Activated T-cell treated with anti-CD3 and anti-CD28 coated beads, Interleukin-2, amount 50 U/mL, for 72 hours (primary cell): Measurements from ENCODE around the gene PAX7. TPM values are rescaled to one million over a fixed set of nuclear protein-coding genes. Genes with fewer than 3 reads are reported as not detected.

Experiments used
- ATAC-seq, 2 donors: fragments of 150-1000 bp; cut with Tn5 transposase; replicated peaks in 1 of 2; 2 replicates each; pipeline ENCODE4 v1.10.0; 2021; ENCODE audit warnings: moderate library complexity in 2 of 2, mild to moderate bottlenecking in 1 of 2
- DNase-seq, 2 donors: peaks; one replicate each; pipeline ENCODE4 v3.0.0; 2021 to 2022; ENCODE audit warnings: mixed read lengths in 1 of 2
- H3K27ac Mint-ChIP-seq: one replicate; pipeline ENCODE4 v1.8.0; 2022; ENCODE audit warnings: mild to moderate bottlenecking, moderate library complexity, mixed read lengths
- H3K27me3 Mint-ChIP-seq: one replicate; pipeline ENCODE4 v1.8.0; 2022; ENCODE audit warnings: low read depth, mixed read lengths
- H3K36me3 Mint-ChIP-seq, 2 donors: one replicate each; pipeline ENCODE4 v1.8.0; 2022; ENCODE audit warnings: mixed read lengths in 2 of 2, mild to moderate bottlenecking in 1 of 2; ENCODE audit not compliant: insufficient read depth in 2 of 2
- H3K4me1 Mint-ChIP-seq: one replicate; pipeline ENCODE4 v1.8.0; 2022; ENCODE audit warnings: low read depth, mixed read lengths
- H3K4me3 Mint-ChIP-seq, 2 donors: one replicate each; pipeline ENCODE4 v1.8.0; 2022; ENCODE audit warnings: mild to moderate bottlenecking in 2 of 2, mixed read lengths in 2 of 2, moderate library complexity in 2 of 2
- H3K9me3 Mint-ChIP-seq, 2 donors: one replicate each; pipeline ENCODE4 v1.8.0; 2022; ENCODE audit warnings: mixed read lengths in 2 of 2
- total RNA-seq, 2 donors: library from RNA; stranded (reverse); gene quantifications; one replicate each; pipeline ENCODE4 v1.2.3, GENCODE V29; 2022

The PAX7 gene
- total RNA-seq, 2 donors from 2014 or later, result not detected

DNA sequence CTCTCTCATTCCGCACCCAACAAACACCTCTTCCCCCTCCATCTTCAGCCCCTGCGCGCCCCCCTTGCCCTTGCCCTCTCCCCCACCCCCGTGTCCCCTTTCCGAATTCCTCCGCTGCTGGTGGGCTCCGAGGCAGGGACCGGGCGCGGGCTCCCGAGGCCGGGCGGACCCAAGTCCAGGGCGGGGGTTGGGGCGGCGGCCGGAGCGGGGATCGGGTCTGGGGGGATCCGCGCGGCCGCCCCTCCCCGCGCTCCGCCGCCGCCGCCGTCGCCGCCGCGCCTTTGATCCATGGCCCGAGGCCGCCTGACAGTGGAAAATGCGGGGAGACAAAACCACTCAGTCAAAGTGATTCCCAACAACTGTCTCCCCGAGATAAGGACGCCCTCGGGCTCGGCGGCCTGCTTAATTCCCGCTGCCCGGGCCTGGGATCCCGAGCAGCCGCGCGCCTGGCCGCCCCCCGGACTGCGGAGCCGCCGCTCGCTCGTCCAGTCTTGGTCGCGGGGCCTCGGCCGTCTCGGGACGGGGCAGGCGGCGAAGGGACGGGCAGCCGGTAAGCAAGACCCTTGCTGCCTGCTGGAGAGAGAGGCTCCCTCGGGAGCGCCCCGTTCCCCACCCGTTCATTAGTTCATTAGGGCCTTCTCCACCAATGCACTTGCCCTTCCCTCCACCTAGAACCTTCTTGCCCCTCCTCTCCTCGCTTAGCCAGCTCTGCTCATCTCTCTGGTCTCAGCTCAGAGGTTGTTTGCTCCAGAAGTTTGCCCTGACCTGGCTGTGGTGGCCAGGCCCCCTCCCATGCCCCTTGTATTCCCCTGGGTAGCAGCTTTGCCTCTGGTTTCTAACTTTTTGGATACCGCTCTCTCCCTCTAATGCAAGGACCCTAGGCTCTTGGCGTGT is 86.4 kb downstream of the PAX7 start:
- Mint-ChIP-seq H3K4me1 (peaks cover 12% of the 10 kb centered on the region), H3K27ac (no peak overlapping the region), H3K36me3 (no peaks in the 10 kb centered on the region), H3K27me3 (peaks cover 65% of the 10 kb centered on the region), H3K9me3 (no peaks in the 10 kb centered on the region), H3K4me3 (peak overlapping the region in 1 of 2 donors; percentile 63)
- ATAC-seq (no peak), DNase-seq (no peak)

DNA sequence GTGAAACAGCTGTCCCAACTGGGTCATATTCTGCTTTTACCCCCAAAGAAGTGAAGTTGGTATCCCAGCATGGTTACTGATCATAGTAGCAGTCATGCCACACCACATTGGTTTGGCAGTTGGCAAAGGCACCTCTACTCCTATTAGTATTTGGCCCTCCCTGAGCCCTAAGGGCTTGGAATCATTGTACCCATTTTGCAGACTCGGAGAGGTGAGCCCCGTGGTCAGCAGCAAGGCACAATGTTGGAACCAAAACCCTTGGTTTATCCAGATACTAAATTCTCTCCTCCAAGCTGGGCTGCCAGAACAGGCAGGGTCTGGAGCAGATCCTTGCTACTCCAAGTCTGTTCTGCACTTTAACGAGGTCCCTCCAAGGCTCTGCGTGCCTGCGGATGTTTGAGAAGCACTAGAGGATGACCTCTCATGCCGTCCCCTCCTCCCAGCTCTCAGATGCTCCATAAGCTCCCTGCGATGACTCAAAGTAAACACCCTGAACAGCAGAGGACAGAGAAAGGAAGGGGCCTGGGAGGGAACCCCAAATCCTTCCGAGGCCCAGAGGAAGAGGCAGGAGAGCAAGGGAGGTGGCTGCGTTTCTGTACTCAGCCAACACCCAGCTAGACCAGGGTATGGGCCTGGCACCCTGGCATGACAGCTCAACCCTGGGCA is 89.3 kb downstream of the PAX7 start:
- Mint-ChIP-seq H3K4me3 (no peak overlapping the region), H3K9me3 (no peaks in the 10 kb centered on the region), H3K27me3 (peaks cover 75% of the 10 kb centered on the region), H3K27ac (no peak overlapping the region), H3K36me3 (no peaks in the 10 kb centered on the region), H3K4me1 (peaks cover 12% of the 10 kb centered on the region)
- no peak for DNase-seq
- no peak for ATAC-seq

DNA sequence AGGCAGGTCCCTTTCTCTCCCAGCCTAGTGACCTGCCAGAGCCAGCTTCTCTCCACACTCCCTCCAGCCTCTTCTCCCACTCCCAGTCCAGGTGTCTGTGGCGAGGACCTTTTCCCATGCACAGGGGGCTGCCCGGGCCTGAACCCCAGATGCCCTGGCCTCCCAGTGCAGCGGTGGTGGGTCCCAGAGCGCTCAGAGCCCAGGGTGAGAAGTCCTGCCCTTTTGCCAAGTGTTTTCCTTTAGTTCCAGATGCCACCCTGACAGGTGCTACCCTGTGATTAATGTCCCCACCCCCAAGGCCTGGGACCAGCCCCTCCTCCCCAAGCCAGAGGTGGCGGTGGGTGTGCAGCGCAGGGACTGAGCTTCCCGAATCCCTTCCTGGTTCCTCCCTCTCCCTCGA is 90.4 kb downstream of the PAX7 start:
- DNase-seq, result no peak
- no peak overlapping the region for H3K4me3 Mint-ChIP-seq
- peaks cover 11% of the 10 kb centered on the region for H3K4me1 Mint-ChIP-seq
- H3K27ac Mint-ChIP-seq, result no peak overlapping the region
- no peaks in the 10 kb centered on the region for H3K9me3 Mint-ChIP-seq
- H3K27me3 Mint-ChIP-seq, result peaks cover 75% of the 10 kb centered on the region
- ATAC-seq, result no peak
- H3K36me3 Mint-ChIP-seq, result no peaks in the 10 kb centered on the region

DNA sequence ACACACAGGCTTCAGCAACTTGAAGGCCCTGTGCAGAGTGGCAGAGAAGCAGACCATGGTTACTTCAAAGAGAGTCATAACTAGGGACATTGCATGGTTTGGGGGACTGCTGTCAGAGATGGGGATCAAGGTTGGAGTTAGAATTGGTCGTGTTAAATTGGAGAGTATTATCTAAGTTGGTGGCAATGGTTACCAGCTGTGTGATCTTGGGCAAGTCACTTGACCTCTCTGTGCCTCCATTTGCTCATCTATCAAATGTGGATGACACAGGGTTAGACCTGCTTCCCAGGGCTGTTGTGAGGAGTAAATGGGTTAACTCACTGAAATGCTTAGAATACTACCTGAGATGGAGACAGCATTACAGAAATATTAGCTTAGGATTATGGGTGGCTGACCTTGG is 91.1 kb downstream of the PAX7 start:
- Mint-ChIP-seq H3K27ac (no peak overlapping the region), H3K4me3 (no peak overlapping the region), H3K9me3 (no peaks in the 10 kb centered on the region), H3K36me3 (no peaks in the 10 kb centered on the region), H3K27me3 (peaks cover 73% of the 10 kb centered on the region), H3K4me1 (peaks cover 5% of the 10 kb centered on the region)
- ATAC-seq (no peak), DNase-seq (no peak)

DNA sequence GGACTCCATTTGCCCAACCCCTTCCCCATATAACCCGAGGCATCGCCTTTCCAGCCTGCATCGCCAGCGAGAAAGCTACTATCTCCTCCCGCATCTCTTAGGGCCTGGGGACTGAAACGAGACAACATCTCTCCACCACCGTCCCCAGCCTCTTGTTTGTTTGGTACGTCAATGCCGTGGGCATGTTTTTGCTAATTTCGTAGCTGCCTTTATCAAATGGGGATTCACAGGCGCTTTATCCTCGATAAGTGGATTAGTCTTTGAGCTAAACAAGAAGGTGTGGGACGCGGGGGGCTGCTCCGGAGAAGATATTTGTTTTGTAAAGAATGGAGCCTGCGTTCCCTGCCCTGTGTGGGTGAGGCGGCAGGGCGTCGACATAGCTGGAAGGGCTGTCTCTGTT is 91.6 kb downstream of the PAX7 start:
- Mint-ChIP-seq H3K27ac (no peak overlapping the region), H3K36me3 (no peaks in the 10 kb centered on the region), H3K4me3 (no peak overlapping the region), H3K9me3 (no peaks in the 10 kb centered on the region), H3K27me3 (peaks cover 71% of the 10 kb centered on the region), H3K4me1 (peaks cover 4% of the 10 kb centered on the region)
- DNase-seq (no peak), ATAC-seq (no peak)

DNA sequence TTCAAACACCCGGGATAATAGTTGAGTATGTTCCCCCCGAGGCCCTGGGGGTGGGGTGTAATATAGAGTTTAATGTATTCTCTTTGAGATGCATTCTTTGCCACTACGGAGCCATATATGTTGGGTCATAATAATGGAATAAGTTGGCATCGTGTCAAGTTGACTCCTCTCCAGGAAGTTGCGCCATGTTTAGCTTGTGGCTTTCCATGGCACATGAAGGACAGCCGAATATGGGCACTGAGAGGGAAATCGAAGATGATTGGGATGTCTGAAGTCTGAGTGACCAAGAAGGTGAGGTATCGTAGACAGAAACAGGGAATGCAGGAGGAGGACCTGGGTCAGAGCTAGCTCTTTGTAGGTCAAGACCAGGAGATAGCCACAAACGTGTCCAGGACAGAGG is 92.6 kb downstream of the PAX7 start:
- ATAC-seq (no peak), DNase-seq (no peak)
- H3K4me1 Mint-ChIP-seq, result no peaks in the 10 kb centered on the region
- no peak overlapping the region for H3K27ac Mint-ChIP-seq
- H3K27me3 Mint-ChIP-seq, result peaks cover 71% of the 10 kb centered on the region
- no peaks in the 10 kb centered on the region for H3K9me3 Mint-ChIP-seq
- H3K4me3 Mint-ChIP-seq, result no peak overlapping the region
- H3K36me3 Mint-ChIP-seq, result no peaks in the 10 kb centered on the region

DNA sequence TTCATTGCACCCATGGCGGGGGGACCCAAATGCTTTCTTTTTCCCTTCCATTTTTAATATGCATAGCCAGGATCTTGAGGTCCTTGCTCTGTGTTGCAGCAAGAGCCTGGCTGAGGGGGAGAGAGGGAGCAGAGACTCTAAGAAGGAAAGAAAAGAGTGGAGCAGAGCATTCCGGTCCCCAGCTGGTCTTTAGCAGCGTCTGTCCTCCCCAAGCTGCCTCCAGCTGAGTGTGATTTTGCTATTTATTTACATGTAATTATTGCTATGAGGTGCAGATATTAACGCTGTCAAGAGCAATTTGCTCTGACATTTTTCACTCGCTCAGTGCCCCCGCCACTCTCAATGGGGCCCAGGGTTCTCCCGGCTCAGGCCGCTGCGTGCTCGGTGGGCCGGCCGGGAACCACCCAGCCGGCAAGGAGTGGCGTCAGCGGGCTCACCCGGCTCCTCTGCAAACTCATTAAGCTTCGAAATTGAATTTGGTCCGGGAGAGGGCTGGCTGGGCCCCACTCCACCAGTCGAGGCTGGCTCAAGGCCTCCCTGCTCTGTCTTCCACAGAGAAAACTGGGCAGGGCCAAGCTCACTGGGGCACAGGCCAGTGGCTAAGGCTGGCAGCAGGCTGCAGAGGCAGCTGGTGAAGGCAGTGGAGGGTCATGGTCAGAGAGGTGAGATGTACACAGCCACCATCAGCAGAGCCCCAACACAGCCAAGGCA is 93.2 kb downstream of the PAX7 start:
- ATAC-seq, result no peak
- Mint-ChIP-seq H3K4me3 (no peak overlapping the region), H3K27ac (no peak overlapping the region), H3K27me3 (peaks cover 68% of the 10 kb centered on the region), H3K36me3 (no peaks in the 10 kb centered on the region), H3K9me3 (no peaks in the 10 kb centered on the region), H3K4me1 (no peaks in the 10 kb centered on the region)
- no peak for DNase-seq

DNA sequence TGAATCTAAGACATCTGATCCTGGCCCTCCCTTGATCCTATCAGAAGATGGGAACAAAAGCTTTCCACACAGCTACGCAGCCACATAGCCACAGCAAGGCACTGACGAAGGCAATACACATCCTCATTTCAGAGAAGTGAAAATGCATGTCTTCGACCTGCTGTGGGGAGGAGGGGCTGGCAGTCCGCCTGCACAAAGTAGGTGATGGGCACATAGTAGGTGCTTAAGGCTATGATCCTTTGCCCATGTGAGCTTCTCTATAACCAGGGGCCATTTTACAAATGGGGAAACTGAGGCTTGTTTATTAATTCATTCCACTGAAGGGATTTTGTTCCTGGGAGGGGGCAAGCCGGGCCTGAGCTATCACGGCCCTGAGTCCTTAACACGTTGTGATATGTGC is 94.2 kb downstream of the PAX7 start:
- Mint-ChIP-seq H3K4me3 (no peak overlapping the region), H3K27me3 (peaks cover 72% of the 10 kb centered on the region)

DNA sequence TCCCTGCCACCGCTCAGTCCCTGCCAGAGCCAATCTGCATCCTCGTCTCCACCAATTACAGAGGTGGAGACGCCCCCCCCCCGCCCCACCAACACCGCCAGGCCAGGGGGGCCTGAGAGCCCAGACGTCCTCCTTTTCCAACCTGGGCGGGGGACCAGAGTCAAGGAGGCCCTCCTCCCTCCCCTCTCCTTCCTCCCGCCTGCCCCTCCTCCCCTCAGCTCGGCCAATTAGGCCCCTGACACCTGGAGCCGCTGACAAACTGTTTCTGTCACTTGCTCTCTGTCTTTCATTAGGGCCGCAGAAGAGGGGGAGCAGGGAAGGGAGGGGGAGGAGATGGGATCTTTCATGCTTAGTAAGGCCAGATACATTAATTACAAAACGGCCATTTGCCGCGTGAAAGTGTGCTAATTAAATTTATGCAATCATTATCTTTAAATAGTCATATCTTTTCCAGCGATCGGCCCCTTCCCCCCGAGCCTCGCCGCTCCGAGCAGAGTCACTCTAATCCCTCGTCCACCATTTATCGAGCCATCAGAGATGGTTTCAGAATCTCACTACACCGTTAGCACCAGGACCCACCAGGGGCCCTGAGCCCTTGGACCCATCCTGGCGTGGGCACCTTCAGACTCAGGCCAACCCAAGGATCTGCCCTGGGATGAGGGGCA is 94.7 kb downstream of the PAX7 start:
- Mint-ChIP-seq H3K27ac (no peak overlapping the region), H3K36me3 (no peaks in the 10 kb centered on the region), H3K9me3 (no peaks in the 10 kb centered on the region), H3K4me1 (no peaks in the 10 kb centered on the region), H3K4me3 (no peak overlapping the region), H3K27me3 (peaks cover 69% of the 10 kb centered on the region)
- ATAC-seq (no peak), DNase-seq (no peak)

More for the DNA sequence above, 94.2 kb downstream of the PAX7 start:
- no peak for ATAC-seq
- H3K36me3 Mint-ChIP-seq, result no peaks in the 10 kb centered on the region
- no peaks in the 10 kb centered on the region for H3K4me1 Mint-ChIP-seq
- DNase-seq, result no peak
- H3K9me3 Mint-ChIP-seq, result no peaks in the 10 kb centered on the region
- no peak overlapping the region for H3K27ac Mint-ChIP-seq

DNA sequence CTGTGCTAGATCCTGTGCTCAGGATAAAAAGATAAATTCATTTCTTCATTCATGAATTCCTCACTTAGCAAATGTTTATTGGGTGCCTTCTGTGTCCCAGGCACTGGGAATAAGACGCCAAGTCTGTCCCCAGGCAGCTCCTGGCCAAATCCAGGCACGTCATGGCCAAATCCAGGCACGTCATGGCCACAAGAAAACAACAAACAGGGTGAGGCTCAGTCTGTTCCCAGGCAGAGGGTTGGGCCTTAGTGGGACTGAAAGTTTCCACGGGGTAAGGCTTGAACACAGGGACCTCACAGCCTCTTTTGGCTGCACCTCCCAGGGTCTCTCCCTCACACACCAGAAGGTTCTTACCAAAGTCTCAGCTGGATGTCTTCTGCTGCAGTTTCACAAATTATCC is 95.7 kb downstream of the PAX7 start:
- ATAC-seq (no peak), DNase-seq (no peak)
- H3K4me3 Mint-ChIP-seq, result no peak overlapping the region
- no peak overlapping the region for H3K27ac Mint-ChIP-seq
- peaks cover 60% of the 10 kb centered on the region for H3K27me3 Mint-ChIP-seq
- no peaks in the 10 kb centered on the region for H3K4me1 Mint-ChIP-seq
- H3K36me3 Mint-ChIP-seq, result no peaks in the 10 kb centered on the region
- H3K9me3 Mint-ChIP-seq, result no peaks in the 10 kb centered on the region

DNA sequence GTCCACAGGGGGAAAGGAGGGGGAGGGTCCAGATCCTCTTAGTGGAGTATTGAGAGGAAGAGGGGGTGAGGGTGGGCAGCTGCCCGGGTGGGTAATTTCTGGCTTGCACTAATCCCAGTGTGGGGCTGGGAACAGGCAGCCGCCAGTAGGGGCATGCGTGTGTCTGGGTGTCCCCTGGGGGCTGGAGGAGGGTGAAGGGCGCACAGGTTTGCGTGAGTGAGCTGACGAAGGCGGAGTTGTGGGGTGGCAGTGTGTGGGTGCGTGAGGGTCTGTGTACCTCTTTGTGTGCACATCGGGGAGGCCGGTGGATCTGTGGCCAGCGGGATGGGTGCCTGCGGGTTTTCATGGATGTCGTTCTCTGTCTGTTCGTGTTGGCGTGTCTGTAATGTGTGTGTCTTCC is 97.3 kb downstream of the PAX7 start:
- no peaks in the 10 kb centered on the region for H3K4me1 Mint-ChIP-seq
- H3K9me3 Mint-ChIP-seq, result no peaks in the 10 kb centered on the region
- no peak overlapping the region for H3K4me3 Mint-ChIP-seq
- no peak overlapping the region for H3K27ac Mint-ChIP-seq
- H3K36me3 Mint-ChIP-seq, result no peaks in the 10 kb centered on the region
- no peak for DNase-seq
- peaks cover 57% of the 10 kb centered on the region for H3K27me3 Mint-ChIP-seq
- ATAC-seq, result no peak

DNA sequence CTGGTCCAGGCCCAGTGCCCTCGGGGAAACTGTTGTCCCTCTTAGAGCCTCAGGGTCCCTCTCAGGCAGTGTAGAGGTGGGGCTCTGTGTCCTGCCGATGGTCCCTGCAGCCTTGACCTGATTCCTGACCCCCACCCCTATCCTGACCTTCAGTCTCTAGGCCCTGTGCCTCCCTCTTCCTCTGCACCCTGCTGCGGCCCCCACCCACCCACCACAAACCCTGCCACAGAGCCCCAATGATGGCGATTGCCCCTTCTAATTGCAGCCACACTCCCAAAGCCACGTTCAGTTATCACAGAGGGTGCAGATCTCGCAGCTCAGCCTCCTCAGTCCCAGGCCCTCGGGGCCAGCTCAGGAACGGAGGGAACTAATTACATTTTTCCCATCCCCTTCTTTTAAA is 99.7 kb downstream of the PAX7 start:
- DNase-seq (no peak), ATAC-seq (no peak)
- Mint-ChIP-seq H3K27ac (no peak overlapping the region), H3K4me1 (no peaks in the 10 kb centered on the region), H3K4me3 (no peak overlapping the region), H3K27me3 (peaks cover 65% of the 10 kb centered on the region), H3K9me3 (no peaks in the 10 kb centered on the region), H3K36me3 (no peaks in the 10 kb centered on the region)

DNA sequence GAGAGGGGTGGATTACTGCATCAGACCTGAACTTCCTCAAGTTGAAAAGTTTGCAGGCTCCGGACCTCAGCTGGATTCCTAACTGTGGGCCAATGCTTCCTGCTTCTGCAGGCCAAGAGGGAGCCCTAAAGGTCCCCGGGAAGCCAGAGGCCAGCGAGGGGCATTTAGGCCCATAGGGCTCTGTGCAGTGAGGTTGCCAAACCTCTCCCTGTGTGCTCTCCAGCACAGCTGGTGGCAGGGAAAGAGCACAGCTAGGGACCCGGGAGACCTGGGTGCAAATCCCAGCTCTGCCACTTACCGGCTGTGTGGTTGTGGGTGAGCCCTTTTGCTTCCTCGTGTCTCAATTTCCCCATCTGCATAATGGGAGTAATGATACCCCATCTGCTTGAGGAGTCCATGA is 100.5 kb downstream of the PAX7 start:
- Mint-ChIP-seq H3K9me3 (no peaks in the 10 kb centered on the region), H3K4me1 (no peaks in the 10 kb centered on the region), H3K27me3 (peaks cover 57% of the 10 kb centered on the region), H3K27ac (no peak overlapping the region), H3K36me3 (no peaks in the 10 kb centered on the region), H3K4me3 (no peak overlapping the region)
- ATAC-seq, result no peak
- DNase-seq, result no peak
